GM21390 (cell line): ENCODE data around the gene DLL4.

Source experiments
- ATAC-seq: cut with Tn5 transposase; IDR thresholded peaks from one replicate; pipeline ENCODE4 v1.9.1; 2021; ENCODE audit not compliant: unreplicated experiment

DLL4 gene

DNA sequence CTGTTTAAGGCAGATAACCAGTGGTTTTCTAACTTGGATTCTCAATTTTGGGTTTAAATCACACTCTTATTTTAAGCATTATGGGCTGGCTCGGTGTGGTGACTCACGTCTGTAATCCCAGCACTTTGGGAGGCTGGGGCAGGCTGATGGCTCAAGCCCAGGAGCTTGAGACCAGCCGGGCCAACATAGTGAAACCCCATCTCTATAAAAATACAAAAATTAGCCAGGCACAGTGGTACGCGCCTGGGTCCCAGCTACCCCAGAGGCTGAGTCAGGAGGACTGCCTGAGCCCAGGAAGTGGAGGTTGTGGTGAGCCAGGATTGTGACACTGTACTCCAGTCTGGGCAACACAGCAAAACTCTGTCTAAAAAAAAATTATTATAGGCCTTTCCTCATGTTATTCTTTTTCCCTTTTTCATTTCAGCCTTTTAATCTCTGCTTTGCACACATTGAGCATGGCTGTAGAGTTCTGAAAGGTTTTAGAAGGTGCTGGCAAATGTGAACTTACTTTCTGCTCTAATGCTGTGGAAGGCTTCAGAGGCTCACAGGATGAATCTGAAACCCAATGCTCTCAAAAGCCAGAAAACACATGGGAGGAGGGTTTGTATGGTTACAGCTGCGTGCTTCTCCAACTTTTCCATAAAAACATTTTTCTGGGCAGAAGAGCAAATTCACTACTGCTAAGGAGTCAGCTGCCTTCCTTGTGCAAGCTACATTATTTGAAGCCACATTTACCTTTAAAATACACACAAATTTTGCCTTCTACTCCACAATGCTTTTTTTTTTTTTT, 56.6 kb downstream of the DLL4 start:
- no peak for ATAC-seq

DNA sequence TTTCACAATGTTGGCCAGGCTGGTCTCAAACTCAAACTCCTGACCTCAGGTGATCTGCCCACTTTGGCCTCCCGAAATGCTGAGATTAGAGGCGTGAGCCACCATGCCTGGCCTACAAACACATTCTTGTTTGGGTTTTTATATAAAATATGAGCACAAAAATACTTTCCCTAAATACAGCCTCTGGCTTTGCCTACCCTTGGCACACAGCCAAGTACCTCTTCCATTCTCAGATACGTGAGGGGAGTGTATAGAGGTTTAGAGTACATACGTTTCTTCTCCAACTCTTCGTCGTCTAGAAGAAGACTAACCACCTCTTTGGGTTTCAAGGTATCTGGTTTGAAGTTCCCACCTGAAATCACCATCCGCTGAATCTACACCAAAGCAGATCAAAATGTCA, 57.7 kb downstream of the DLL4 start:
- ATAC-seq, result no peak

DNA sequence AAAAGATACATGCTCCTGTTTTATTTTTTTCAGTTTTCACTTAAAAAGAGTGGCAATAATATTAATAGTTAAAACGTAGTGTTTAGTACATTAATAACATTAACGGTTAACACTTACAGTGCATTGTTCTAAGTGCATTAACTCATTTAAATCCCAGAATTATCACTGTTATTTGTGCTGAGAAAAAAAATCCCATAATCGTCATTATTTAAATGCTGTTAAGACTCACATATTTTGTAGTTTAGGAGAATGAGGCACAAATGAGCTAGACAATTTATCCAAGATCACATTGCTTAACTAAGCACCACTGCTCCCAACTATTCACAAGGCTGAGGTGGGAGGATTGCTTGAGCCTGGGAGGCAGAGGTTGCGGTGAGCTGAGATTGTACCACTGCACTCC, 59.0 kb downstream of the DLL4 start:
- ATAC-seq, result no peak
